ENCODE data around the gene DIDO1. TPM values are rescaled to one million over a fixed set of nuclear protein-coding genes. Genes with fewer than 3 reads are reported as not detected.

DIDO1 gene
- total and polyA plus RNA-seq, 9 of the 15 experiments (the other 6 are each of a cell fraction or from before 2014, with no cell fraction given): 4.4 to 46.8 (median 31.2) TPM

DNA sequence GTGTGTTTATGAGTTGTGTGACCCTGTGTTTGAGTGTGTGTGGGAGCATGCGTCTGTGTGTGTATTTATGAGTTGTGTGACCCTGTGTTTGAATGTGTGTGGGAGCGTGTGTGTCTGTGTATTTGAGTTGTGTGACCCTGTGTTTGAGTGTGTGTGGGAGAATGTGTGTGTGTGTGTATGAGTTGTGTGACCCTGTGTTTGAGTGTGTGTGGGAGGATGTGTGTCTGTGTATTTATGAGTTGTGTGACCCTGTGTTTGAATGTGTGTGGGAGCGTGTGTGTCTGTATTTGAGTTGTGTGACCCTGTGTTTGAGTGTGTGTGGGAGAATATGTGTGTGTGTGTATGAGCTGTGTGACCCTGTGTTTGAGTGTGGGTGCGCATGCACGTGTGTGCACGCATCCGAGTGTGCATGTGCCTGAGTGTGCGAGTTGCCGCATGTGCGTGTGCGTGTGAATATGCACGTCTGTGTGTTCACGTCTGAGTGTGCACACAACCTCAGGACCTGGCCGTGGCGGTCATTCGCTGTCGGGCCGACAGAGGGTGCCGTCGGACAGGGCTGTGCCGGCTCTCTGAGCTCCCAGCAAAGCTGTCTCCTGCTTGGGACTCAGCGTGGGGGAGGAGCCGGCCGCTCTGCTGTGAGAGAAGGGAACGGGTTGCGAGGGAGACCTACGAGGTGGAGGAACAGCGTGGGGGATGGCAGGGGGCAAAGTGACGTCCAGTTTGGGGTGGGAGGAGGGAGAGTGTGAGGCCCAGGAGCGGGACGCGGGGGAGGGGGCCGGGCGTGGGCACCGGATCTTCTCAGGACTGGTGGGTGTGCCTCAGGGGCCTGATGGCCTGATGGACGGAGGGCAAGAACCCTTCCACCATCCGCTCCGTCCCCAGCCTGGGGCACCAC is 45.9 kb upstream of the DIDO1 start (continued):
- TF ChIP-seq ARID2 (IDR thresholded peaks at IDR 0.05) (peak; percentile 81), HSF4 (CRISPR knock-in tag; IDR thresholded peaks at IDR 0.05; ENCODE audit: borderline replicate concordance) (no peak), SMARCA5 (IDR thresholded peaks at IDR 0.05) (peak; percentile 55; the same call in 1 of the 2 replicates), BHLHE40 (IDR thresholded peaks at IDR 0.05; ENCODE audit: low read length) (peak; percentile 50; the same call in 1 of the 2 replicates), TRIM24 (IDR thresholded peaks at IDR 0.05) (no peak), NCOA4 (IDR thresholded peaks at IDR 0.05; ENCODE audit: partially characterized antibody) (no peak), MIER1 (IDR thresholded peaks at IDR 0.05; ENCODE audit: low read depth) (peak; percentile 24; the same call in 1 of the 2 replicates)
- TF ChIP-seq, protein P1, sequence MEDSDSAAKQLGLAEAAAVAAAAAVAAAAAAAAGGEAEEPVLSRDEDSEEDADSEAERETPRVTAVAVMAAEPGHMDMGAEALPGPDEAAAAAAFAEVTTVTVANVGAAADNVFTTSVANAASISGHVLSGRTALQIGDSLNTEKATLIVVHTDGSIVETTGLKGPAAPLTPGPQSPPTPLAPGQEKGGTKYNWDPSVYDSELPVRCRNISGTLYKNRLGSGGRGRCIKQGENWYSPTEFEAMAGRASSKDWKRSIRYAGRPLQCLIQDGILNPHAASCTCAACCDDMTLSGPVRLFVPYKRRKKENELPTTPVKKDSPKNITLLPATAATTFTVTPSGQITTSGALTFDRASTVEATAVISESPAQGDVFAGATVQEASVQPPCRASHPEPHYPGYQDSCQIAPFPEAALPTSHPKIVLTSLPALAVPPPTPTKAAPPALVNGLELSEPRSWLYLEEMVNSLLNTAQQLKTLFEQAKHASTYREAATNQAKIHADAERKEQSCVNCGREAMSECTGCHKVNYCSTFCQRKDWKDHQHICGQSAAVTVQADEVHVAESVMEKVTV (CRISPR knock-in tag; IDR thresholded peaks at IDR 0.05): peak; percentile 48; the same call in 1 of the 2 replicates

Measured in K562 (cell line).